Tibial artery (tissue), 4 donors: ENCODE results near the gene SPG7.
A peak's percentile ranks its signal among the peaks of the same experiment; 100 is the strongest.

Source experiments
- DNase-seq, 2 donors: peaks; one replicate each; pipeline ENCODE4 v3.0.0-alpha.2; 2019
- H3K27ac ChIP-seq, 2 donors: fragments of 200-600 bp; sonication (generic) in 1 of 2; 1 replicate in 1 of 2; 2 replicates in 1 of 2; pipeline ENCODE4 v1.5.1; 2018 to 2019; ENCODE audit warnings: mild to moderate bottlenecking in 1 of 2
- H3K27me3 ChIP-seq, 2 donors: fragments of 200-600 bp; sonication (generic) in 1 of 2; one replicate each; pipeline versions ENCODE4 v1.5.1 to v1.6.0; 2016 to 2019
- H3K36me3 ChIP-seq, 3 donors: fragments of 200-600 bp; sonication (generic) in 2 of 3; one replicate each; pipeline ENCODE4 v1.5.1; 2016 to 2019; ENCODE audit warnings: mild to moderate bottlenecking in 2 of 3
- H3K4me1 ChIP-seq, 4 donors: fragments of 200-600 bp; sonication (generic) in 2 of 4; 1 replicate in 3 of 4; 2 replicates in 1 of 4; pipeline ENCODE4 v1.5.1; 2016 to 2019
- H3K4me3 ChIP-seq, 2 donors: fragments of 200-600 bp; sonication (generic) in 1 of 2; 1 replicate in 1 of 2; 2 replicates in 1 of 2; pipeline ENCODE4 v1.5.1; 2018 to 2019; ENCODE audit warnings: mild to moderate bottlenecking in 2 of 2
- H3K9me3 ChIP-seq, 3 donors: fragments of 200-600 bp; sonication (generic) in 1 of 3; one replicate each; pipeline ENCODE4 v1.5.1; 2016 to 2019
- intact Hi-C: fragments of 100-400 bp; cut with DNase I; formaldehyde crosslinking; loops from one replicate; pipeline ENCODE4 v1.15.0; 2023; ENCODE audit warnings: low total_unique reads
- TF ChIP-seq, protein P1 (sequence below), 2 experiments: fragments of 200-600 bp in 1 of 2; fragments of 450-650 bp in 1 of 2; IDR thresholded peaks; one replicate each; pipeline ENCODE4 v1.5.1; 2017 to 2019; ENCODE audit warnings: antibody characterized with exemption in 2 of 2, mild to moderate bottlenecking in 1 of 2, moderate library complexity in 1 of 2

The SPG7 gene

DNA sequence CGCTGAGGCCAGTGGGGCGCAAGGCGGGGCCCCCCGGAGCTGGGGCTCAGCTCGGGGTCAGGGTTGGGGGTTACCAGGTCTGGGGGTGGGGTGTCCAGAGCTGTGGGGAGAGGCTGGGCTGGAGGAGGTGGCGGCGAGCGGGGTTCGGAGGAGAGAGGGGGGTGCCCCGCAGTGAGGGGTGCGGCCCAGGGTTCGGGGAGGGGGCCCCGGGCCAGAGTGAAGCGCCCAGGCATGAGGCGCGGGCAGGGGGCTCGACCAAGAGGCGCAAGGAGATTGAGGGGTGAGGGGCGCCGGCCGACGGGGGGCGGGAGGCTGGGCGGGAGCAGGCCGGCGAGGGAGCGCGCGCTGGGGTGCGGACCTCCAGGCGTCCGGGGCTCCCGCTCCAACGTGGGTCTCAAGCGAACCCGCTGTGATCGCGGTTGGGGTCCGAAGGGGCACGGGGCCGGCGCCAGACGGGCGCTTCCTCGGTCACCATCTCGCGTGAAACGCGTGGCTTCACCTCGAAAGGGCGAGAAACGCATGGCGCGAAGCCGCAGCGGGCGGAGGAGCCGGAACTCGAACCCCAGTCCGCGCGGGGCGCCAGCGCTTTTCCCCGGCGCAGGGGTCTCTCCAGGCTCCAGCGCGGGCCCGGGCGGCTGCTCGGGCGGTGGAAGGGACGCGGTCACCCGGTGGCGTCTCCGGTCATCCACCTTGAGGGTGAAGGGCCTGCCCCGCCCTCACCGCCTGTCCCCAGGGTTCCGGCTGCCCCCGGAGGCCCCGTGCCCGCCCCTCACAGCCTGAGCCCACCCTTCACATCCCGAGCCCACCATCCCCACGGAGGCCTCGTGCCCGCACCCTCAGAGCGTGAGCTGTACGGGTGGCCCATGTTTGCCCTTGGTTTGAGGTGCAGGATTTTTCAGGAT is 68.2 kb downstream of the SPG7 start:
- Histone ChIP-seq H3K27me3 (peaks cover 8 to 62% of the 10 kb centered on the region in 2 donors), H3K27ac (no peak overlapping the region), H3K4me1 (peaks cover 0 to 28% (median 21%) of the 10 kb centered on the region in 4 donors), H3K36me3 (no peaks in the 10 kb centered on the region), H3K4me3 (peak overlapping the region in 1 of 2 donors; percentile 39), H3K9me3 (no peaks in the 10 kb centered on the region)
- intact Hi-C loops: no loop called here
- TF ChIP-seq, protein P1, sequence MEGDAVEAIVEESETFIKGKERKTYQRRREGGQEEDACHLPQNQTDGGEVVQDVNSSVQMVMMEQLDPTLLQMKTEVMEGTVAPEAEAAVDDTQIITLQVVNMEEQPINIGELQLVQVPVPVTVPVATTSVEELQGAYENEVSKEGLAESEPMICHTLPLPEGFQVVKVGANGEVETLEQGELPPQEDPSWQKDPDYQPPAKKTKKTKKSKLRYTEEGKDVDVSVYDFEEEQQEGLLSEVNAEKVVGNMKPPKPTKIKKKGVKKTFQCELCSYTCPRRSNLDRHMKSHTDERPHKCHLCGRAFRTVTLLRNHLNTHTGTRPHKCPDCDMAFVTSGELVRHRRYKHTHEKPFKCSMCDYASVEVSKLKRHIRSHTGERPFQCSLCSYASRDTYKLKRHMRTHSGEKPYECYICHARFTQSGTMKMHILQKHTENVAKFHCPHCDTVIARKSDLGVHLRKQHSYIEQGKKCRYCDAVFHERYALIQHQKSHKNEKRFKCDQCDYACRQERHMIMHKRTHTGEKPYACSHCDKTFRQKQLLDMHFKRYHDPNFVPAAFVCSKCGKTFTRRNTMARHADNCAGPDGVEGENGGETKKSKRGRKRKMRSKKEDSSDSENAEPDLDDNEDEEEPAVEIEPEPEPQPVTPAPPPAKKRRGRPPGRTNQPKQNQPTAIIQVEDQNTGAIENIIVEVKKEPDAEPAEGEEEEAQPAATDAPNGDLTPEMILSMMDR (IDR thresholded peaks at IDR 0.05): no peak
- no peak for DNase-seq

DNA sequence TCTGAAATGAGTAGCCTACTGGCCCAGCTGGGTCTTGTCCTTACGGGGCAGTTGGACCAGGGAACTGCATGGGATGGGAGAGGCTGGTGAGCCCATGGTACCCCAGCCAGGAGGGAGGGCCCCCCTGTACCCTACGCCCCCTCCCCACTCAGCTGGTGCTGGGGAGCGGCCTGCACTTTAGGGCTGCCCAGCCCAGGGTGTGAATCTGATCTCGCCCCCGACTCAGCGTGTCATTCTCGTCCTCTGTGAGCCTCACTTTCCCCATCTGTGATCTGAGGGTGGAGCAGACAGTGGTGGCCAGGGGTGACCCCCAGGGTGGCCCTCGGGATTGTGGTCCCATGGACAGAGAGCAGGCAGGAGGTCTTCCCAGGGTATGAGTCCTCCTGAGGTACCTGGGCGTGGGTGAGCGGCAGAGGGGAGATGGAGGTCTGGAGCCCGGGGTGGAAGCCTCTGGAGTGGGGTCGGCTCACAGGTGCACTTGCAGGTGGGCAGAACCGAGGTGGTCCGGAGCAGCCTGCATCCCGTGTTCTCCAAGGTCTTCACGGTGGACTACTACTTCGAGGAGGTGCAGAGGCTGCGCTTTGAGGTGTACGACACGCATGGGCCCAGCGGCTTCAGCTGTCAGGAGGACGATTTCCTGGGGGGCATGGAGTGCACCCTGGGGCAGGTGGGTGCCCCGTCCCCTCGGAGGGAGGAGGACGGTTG is 69.0 kb downstream of the SPG7 start:
- Histone ChIP-seq H3K27ac (no peak overlapping the region), H3K4me3 (no peak overlapping the region), H3K36me3 (no peaks in the 10 kb centered on the region), H3K9me3 (no peaks in the 10 kb centered on the region), H3K4me1 (peaks cover 0 to 24% (median 21%) of the 10 kb centered on the region in 4 donors), H3K27me3 (peaks cover 8 to 54% of the 10 kb centered on the region in 2 donors)
- no peak for DNase-seq
- TF ChIP-seq, protein P1 (IDR thresholded peaks at IDR 0.05): no peak
- intact Hi-C loops: no loop called here

- Histone ChIP-seq H3K27ac (no peak overlapping the region), H3K4me1 (peaks cover 0 to 25% (median 18%) of the 10 kb centered on the region in 4 donors), H3K9me3 (no peaks in the 10 kb centered on the region), H3K4me3 (no peak overlapping the region), H3K27me3 (peaks cover 8 to 51% of the 10 kb centered on the region in 2 donors), H3K36me3 (no peaks in the 10 kb centered on the region)
- intact Hi-C loops: no loop called here
- DNase-seq: no peak
- TF ChIP-seq, protein P1 (IDR thresholded peaks at IDR 0.05): no peak
Measured at GRCh38 chr16:89579351-89579750, 71.1 kb downstream of the SPG7 start.

DNA sequence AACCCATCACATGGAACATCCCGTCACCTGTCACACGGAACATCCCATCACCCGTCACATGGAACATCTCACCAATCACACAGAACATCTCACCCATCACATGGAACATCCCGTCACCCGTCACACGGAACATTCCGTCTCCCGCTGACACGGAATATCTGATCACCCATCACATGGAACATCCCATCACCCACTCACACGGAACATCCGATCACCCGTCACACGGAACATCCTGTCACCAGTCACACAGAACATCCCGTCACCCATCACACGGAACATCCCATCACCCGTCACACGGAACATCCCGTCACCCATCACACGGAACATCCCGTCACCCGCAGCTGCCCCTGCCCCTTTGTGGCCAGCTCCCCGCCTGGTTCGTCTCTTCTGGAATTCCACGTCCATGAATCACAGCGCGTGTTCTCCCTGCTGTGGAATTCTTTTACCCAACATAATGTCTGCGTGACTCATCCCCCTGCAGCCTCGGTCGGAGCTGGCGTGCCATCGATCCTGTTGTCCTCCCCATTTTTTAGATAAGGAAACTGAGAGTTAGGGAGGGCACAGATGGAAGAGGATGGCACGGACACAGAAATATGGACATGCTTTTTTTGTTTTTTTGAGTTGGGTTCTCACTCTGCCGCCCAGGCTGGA is 73.0 kb downstream of the SPG7 start:
- peaks cover 0 to 8% (median 1%) of the 10 kb centered on the region in 4 donors for H3K4me1 ChIP-seq
- intact Hi-C loops: no loop called here
- TF ChIP-seq, protein P1 (IDR thresholded peaks at IDR 0.05): no peak
- H3K36me3 ChIP-seq: no peaks in the 10 kb centered on the region
- no peak overlapping the region for H3K27ac ChIP-seq
- H3K27me3 ChIP-seq: peaks cover 0 to 49% of the 10 kb centered on the region in 2 donors
- no peaks in the 10 kb centered on the region for H3K9me3 ChIP-seq
- H3K4me3 ChIP-seq: no peak overlapping the region
- DNase-seq: no peak

DNA sequence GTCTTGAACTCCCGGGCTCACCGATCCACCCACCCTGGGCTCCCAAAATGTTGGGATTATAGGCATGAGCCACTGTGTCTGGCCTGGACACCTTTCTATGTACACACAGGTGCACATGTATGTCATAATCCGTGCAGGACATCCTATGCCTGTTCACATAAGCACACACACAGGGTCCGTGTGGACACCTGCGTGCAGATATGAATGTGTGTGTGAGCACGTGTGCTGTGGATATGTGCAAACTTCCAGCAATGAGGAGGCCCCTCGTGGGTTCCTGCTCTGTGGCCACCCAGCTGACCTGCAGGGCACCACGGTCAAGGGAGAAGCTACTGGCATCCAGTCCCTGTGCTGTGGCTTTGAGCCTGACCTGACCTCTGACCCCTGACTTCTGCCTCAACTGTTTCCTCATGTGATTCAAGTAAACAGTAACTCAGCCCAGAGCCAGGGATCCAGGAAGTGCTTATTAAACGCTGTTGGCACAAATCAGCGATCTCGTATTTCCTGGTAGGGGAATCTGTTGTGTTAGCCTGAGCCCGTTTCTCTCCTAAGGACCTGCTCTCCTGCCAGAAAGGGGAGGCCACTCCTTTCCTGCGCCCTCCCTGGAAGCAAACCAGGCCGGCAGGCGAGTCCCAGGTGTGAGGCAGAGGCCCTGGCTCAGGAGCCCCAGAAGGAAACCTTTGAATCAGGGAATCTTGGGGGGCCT is 73.8 kb downstream of the SPG7 start:
- no peak overlapping the region for H3K27ac ChIP-seq
- intact Hi-C loops: no loop called here

More for the DNA sequence above, 73.8 kb downstream of the SPG7 start:
- no peak for DNase-seq
- peaks cover 0 to 46% of the 10 kb centered on the region in 2 donors for H3K27me3 ChIP-seq
- peaks cover 0 to 6% (median 0%) of the 10 kb centered on the region in 4 donors for H3K4me1 ChIP-seq
- TF ChIP-seq, protein P1 (IDR thresholded peaks at IDR 0.05): no peak
- no peaks in the 10 kb centered on the region for H3K9me3 ChIP-seq
- H3K4me3 ChIP-seq: no peak overlapping the region
- no peaks in the 10 kb centered on the region for H3K36me3 ChIP-seq
